Panc1 (cell line): ENCODE results near the gene GPR33.

ENCODE experiments used
- TF ChIP-seq, protein P1 (sequence below), 2 experiments: IDR thresholded peaks; 2 replicates each; pipeline ENCODE4 v1.6.1; 2011 to 2012; ENCODE audit warnings: low read depth in 2 of 2, control low read depth in 1 of 2, low read length in 1 of 2, mild to moderate bottlenecking in 1 of 2, moderate library complexity in 1 of 2; ENCODE audit not compliant: insufficient read depth in 1 of 2
- TF ChIP-seq, protein P2 (sequence below): fragments of 450-650 bp; IDR thresholded peaks from 2 replicates; pipeline ENCODE4 v1.5.1; 2017; ENCODE audit warnings: mild to moderate bottlenecking

DNA sequence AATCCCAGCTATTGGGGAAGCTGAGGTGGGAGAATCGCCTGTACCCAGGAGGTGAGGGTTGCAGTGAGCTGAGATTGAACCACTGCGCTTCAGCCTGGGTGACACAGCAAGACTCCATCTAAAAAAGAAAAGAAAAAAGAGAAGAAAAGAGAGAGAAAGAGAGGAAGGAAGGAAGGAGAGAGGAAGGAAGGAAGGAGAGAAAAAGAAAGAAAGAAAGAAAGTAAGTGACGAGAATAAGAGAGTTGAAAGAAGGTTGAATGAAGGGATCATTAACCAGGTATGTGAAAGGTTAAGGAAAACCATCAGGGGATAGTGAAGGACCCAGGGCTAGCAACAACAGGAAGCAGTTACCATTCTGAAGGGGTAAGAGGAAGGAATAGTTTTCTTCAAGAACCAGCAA, 26.3 kb downstream of the GPR33 start:
- TF ChIP-seq, protein P1, sequence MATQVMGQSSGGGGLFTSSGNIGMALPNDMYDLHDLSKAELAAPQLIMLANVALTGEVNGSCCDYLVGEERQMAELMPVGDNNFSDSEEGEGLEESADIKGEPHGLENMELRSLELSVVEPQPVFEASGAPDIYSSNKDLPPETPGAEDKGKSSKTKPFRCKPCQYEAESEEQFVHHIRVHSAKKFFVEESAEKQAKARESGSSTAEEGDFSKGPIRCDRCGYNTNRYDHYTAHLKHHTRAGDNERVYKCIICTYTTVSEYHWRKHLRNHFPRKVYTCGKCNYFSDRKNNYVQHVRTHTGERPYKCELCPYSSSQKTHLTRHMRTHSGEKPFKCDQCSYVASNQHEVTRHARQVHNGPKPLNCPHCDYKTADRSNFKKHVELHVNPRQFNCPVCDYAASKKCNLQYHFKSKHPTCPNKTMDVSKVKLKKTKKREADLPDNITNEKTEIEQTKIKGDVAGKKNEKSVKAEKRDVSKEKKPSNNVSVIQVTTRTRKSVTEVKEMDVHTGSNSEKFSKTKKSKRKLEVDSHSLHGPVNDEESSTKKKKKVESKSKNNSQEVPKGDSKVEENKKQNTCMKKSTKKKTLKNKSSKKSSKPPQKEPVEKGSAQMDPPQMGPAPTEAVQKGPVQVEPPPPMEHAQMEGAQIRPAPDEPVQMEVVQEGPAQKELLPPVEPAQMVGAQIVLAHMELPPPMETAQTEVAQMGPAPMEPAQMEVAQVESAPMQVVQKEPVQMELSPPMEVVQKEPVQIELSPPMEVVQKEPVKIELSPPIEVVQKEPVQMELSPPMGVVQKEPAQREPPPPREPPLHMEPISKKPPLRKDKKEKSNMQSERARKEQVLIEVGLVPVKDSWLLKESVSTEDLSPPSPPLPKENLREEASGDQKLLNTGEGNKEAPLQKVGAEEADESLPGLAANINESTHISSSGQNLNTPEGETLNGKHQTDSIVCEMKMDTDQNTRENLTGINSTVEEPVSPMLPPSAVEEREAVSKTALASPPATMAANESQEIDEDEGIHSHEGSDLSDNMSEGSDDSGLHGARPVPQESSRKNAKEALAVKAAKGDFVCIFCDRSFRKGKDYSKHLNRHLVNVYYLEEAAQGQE (IDR thresholded peaks at IDR 0.05; ENCODE audit: insufficient read depth in 1 of 2, low read depth in 2 of 2, low read length in 1 of 2) = no peak
- TF ChIP-seq, protein P2, sequence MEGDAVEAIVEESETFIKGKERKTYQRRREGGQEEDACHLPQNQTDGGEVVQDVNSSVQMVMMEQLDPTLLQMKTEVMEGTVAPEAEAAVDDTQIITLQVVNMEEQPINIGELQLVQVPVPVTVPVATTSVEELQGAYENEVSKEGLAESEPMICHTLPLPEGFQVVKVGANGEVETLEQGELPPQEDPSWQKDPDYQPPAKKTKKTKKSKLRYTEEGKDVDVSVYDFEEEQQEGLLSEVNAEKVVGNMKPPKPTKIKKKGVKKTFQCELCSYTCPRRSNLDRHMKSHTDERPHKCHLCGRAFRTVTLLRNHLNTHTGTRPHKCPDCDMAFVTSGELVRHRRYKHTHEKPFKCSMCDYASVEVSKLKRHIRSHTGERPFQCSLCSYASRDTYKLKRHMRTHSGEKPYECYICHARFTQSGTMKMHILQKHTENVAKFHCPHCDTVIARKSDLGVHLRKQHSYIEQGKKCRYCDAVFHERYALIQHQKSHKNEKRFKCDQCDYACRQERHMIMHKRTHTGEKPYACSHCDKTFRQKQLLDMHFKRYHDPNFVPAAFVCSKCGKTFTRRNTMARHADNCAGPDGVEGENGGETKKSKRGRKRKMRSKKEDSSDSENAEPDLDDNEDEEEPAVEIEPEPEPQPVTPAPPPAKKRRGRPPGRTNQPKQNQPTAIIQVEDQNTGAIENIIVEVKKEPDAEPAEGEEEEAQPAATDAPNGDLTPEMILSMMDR = no peak
